Measurements from ENCODE around the gene POU4F1. TPM values are rescaled to one million over a fixed set of nuclear protein-coding genes. Genes with fewer than 3 reads are reported as not detected.

POU4F1 gene
- polyA plus RNA-seq, 1 donor: 0.48 TPM

DNA sequence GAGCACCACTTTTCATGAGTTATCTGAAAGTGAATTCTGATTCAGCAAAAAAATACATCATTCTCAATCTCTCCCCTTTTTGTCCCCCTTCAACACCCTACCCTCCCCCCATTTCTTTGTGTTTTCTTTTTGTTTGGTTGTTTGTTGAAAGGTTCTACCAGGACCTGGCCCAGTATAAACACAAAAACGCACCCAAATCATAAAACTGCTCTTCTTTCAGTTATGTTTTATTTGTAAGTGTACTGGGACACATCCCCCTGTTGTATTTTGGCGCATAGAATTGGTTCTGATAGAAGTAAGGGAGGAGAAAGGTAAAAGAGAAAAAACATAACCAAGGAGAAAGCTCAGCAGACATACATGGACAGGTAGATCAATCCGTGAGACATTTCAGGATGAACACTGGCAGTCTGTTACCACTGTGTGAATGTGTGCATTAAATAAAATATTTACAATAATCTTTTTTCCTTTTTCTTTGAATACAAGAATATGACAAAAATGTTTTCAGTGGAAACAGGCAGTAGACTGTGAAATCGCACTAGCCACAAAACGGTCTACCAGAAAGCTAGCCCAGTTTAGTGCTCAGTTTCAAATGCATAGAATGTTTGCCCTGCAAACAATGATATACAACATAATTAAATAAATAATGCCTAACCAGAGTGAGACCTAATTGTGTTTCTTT, 4.2 kb downstream of the POU4F1 start:
- no peak overlapping the region for H3K4me3 ChIP-seq (ENCODE audit: low read length)
- peaks cover 8% of the 10 kb centered on the region for H3K9me3 ChIP-seq (ENCODE audit: control insufficient read depth, low read depth, low read length)
- peaks cover 23% of the 10 kb centered on the region for H3K4me1 ChIP-seq (ENCODE audit: control insufficient read depth, insufficient read depth, low read length)
- DNase-seq: no peak
- 0% methylated on average over 2 of the region's 5 CpGs for WGBS (ENCODE audit: insufficient coverage, low lambda C conversion rate)
- peaks cover 95% of the 10 kb centered on the region for H3K27me3 ChIP-seq (ENCODE audit: control insufficient read depth, insufficient read depth, low read length)
- no peaks in the 10 kb centered on the region for H3K36me3 ChIP-seq (ENCODE audit: control insufficient read depth, insufficient read depth, low read length)
- no peak overlapping the region for H3K27ac ChIP-seq (ENCODE audit: low read length)

DNA sequence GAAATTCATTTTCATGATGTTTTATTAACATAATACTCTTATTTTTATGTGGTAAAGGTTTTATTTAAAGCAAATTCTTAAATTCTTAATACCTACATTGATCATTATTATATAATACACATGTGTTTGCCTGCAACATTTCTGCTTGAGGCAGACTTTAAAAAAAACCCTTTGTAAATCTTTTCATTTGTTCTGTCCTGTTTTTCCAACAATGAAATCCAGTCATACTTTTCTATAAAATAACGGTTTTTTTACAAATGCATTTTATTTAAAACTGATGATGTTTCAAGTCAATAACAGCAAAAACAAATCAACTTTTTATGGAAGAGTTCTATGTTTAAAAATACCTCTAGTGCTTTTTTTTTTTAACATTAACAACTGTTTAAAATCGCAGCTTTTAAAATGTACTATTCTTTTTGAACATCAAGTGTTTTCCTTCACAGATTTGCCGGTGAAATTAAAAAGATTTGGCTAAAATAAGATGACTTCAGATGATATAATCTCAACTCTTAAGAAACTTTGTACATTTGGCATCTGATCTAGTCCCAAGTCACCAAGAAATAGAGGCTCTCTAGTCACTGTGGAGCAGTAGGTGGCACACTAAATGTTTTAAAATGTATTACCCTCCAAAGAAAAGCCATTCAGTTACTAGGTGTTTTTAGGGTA, 5.1 kb downstream of the POU4F1 start:
- Histone ChIP-seq H3K4me3 (ENCODE audit: low read length) (no peak overlapping the region), H3K27ac (ENCODE audit: low read length) (no peak overlapping the region), H3K4me1 (ENCODE audit: control insufficient read depth, insufficient read depth, low read length) (peaks cover 18% of the 10 kb centered on the region), H3K36me3 (ENCODE audit: control insufficient read depth, insufficient read depth, low read length) (no peaks in the 10 kb centered on the region), H3K9me3 (ENCODE audit: control insufficient read depth, low read depth, low read length) (peaks cover 8% of the 10 kb centered on the region), H3K27me3 (ENCODE audit: control insufficient read depth, insufficient read depth, low read length) (peaks cover 95% of the 10 kb centered on the region)
- WGBS (ENCODE audit: insufficient coverage, low lambda C conversion rate): 7% methylated on average over 2 of the region's 3 CpGs
- no peak for DNase-seq

DNA sequence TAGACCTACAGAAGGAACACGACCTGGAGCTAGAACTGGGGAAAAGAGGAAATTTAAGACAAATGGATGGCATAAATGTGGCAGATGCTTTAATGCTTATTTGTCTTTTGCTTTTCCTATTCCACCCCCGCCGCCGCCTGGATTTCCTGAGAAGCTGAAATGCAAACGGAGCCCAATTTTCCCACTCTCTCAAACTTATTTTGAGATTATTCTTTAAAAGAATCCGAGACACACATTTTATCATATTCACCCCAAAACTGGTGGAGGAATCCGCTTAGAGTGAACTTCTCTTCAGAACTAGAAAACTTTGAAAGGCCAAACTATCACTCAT, 5.8 kb downstream of the POU4F1 start:
- H3K4me3 ChIP-seq (ENCODE audit: low read length): no peak overlapping the region
- H3K27ac ChIP-seq (ENCODE audit: low read length): no peak overlapping the region
- no peak for DNase-seq
- 12% methylated on average over 5 of the region's 7 CpGs for WGBS (ENCODE audit: insufficient coverage, low lambda C conversion rate)
- H3K9me3 ChIP-seq (ENCODE audit: control insufficient read depth, low read depth, low read length): peaks cover 8% of the 10 kb centered on the region
- peaks cover 95% of the 10 kb centered on the region for H3K27me3 ChIP-seq (ENCODE audit: control insufficient read depth, insufficient read depth, low read length)
- H3K4me1 ChIP-seq (ENCODE audit: control insufficient read depth, insufficient read depth, low read length): peaks cover 15% of the 10 kb centered on the region
- no peaks in the 10 kb centered on the region for H3K36me3 ChIP-seq (ENCODE audit: control insufficient read depth, insufficient read depth, low read length)

DNA sequence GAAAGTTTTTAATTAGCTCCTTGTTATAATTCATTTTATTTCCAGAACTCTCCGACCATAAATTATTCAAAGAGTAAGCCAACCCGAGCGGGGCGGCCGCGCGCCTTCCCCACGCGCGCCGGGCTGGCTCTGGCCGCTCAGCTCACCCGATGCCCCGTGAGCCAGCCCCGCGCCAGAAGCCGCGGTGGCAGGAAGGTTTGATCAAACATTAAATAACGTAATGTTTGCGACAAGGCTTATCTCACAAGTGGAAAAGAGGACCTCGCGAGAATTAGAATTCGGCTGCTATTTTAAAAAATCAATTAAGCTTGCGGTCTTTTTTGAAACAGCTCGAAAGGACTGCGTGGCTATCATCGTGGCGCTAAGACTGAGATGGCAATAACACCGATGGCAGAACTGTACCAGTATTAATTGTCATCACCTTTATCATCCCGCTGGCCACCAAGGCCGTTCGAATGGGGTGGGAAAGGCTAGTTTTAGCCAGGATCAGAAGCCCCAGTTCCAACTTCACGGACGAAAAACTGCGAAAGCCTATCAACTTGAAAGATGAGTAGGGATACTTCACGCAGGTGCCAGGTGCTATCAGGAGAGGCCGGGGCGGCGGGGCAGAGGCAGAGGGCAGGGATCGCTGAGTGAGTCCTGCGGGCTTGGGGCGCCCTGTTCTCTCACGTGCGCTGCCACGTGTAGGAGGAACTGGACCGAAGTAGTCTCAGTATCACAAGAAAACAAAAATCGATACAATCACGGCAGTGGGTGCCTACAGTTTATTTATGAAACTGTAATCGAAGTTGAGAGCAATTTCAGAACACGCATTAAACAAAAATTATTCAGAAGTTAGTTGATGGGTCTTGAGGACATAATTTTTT, 6.4 kb downstream of the POU4F1 start:
- peaks cover 96% of the 10 kb centered on the region for H3K27me3 ChIP-seq (ENCODE audit: control insufficient read depth, insufficient read depth, low read length)
- no peaks in the 10 kb centered on the region for H3K36me3 ChIP-seq (ENCODE audit: control insufficient read depth, insufficient read depth, low read length)
- WGBS (ENCODE audit: insufficient coverage, low lambda C conversion rate): no CpG with 5 or more reads among the region's 50 CpGs
- no peak overlapping the region for H3K4me3 ChIP-seq (ENCODE audit: low read length)
- no peak overlapping the region for H3K27ac ChIP-seq (ENCODE audit: low read length)
- DNase-seq: peak in 1 of 2 donors; percentile 40
- peaks cover 14% of the 10 kb centered on the region for H3K4me1 ChIP-seq (ENCODE audit: control insufficient read depth, insufficient read depth, low read length)
- H3K9me3 ChIP-seq (ENCODE audit: control insufficient read depth, low read depth, low read length): peaks cover 8% of the 10 kb centered on the region

DNA sequence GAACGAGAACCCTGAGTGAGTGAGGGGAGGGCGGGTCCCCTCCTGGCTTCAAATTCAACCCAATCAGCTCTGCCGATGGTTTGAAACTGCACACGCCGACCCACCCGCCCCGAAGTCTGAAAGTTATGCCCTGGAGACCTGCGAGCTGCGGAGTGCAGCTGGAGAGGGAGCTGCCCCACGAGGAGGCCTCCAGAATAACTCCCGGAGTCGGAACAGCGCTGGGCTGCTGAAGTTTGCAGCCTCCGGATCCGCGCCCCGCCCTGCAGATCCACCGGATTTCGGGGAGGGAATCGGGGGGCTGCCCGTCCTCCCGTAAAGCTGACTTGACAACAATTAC, 7.0 kb downstream of the POU4F1 start:
- no peak overlapping the region for H3K27ac ChIP-seq (ENCODE audit: low read length)
- H3K4me1 ChIP-seq (ENCODE audit: control insufficient read depth, insufficient read depth, low read length): peaks cover 11% of the 10 kb centered on the region
- peaks cover 94% of the 10 kb centered on the region for H3K27me3 ChIP-seq (ENCODE audit: control insufficient read depth, insufficient read depth, low read length)
- H3K36me3 ChIP-seq (ENCODE audit: control insufficient read depth, insufficient read depth, low read length): no peaks in the 10 kb centered on the region
- no peak overlapping the region for H3K4me3 ChIP-seq (ENCODE audit: low read length)
- WGBS (ENCODE audit: insufficient coverage, low lambda C conversion rate): no CpG with 5 or more reads among the region's 22 CpGs
- DNase-seq: no peak
- peaks cover 4% of the 10 kb centered on the region for H3K9me3 ChIP-seq (ENCODE audit: control insufficient read depth, low read depth, low read length)

DNA sequence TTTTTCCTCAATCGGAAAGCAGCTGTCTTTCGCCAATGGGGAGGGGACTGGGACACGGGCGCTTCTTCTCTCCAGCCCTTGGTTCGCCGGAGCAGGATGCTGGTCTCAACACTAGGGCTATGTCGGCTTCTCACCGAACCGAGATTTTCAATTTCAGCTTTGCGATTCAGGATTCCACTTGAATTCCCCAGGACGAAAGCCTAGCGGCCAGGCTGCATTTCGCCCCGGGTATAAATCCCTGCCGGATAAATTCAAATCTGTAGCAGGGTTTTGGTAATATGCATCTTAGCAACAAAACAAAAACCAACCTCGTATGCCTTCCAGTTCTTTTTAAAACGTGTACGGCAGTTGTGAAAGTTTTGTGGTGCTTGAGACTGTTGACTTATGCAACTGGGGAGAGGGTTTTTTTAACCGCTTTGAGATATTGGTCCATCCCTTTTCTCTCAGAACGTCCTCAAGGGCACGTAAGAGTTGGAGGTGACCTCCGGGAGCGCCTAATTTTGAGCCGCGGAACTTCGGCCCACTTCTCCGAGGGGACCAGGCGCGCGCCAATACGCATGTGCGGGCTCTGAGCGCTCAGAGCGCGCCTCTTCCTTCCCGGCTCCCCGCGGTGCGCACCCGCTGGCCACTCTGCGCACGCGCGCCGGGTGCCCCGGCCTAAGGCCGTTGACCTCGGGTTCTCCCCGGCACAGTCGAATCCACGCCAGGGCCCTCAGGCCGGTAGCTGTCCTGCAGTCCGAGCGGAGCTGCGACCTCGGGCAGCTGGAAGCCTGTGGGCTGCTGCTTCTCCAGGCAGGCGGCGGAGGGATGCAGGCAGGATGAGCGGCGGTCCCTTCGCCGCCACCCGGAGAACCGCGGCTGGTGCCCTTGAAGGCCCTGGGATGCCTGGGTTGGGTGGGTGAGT, 7.6 kb downstream of the POU4F1 start:
- H3K36me3 ChIP-seq (ENCODE audit: control insufficient read depth, insufficient read depth, low read length): no peaks in the 10 kb centered on the region
- peaks cover 3% of the 10 kb centered on the region for H3K9me3 ChIP-seq (ENCODE audit: control insufficient read depth, low read depth, low read length)
- peaks cover 8% of the 10 kb centered on the region for H3K4me1 ChIP-seq (ENCODE audit: control insufficient read depth, insufficient read depth, low read length)
- H3K27me3 ChIP-seq (ENCODE audit: control insufficient read depth, insufficient read depth, low read length): peaks cover 88% of the 10 kb centered on the region
- 0% methylated on average over 1 of the region's 65 CpGs for WGBS (ENCODE audit: insufficient coverage, low lambda C conversion rate)
- H3K27ac ChIP-seq (ENCODE audit: low read length): no peak overlapping the region
- DNase-seq: no peak
- H3K4me3 ChIP-seq (ENCODE audit: low read length): no peak overlapping the region

DNA sequence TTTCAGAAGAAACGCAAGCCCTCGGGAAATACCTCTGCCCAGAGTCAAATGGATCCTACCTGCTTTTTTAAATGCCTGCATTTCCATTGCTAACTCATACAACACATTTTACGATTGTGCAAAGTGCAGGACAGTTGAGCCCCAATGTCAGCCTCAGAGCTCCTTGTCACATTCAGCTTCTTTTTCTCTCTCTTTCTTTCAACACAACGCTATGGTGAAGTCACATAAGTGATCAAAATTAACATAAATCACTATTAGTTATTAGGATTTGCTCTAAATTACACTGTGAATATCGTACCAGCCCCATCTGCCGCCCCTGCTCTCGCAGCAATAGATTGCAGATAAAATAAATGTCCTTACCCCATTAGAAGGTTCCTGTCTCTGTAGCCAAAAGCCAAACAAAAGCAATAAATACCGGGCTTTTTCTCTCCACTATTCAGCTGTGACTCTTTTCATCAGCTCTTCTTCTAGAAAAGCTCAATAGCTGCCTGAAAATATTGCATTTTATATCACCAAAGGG, 8.8 kb downstream of the POU4F1 start:
- DNase-seq: no peak
- WGBS (ENCODE audit: insufficient coverage, low lambda C conversion rate): 0% methylated on average over 2 of the region's 8 CpGs

DNA sequence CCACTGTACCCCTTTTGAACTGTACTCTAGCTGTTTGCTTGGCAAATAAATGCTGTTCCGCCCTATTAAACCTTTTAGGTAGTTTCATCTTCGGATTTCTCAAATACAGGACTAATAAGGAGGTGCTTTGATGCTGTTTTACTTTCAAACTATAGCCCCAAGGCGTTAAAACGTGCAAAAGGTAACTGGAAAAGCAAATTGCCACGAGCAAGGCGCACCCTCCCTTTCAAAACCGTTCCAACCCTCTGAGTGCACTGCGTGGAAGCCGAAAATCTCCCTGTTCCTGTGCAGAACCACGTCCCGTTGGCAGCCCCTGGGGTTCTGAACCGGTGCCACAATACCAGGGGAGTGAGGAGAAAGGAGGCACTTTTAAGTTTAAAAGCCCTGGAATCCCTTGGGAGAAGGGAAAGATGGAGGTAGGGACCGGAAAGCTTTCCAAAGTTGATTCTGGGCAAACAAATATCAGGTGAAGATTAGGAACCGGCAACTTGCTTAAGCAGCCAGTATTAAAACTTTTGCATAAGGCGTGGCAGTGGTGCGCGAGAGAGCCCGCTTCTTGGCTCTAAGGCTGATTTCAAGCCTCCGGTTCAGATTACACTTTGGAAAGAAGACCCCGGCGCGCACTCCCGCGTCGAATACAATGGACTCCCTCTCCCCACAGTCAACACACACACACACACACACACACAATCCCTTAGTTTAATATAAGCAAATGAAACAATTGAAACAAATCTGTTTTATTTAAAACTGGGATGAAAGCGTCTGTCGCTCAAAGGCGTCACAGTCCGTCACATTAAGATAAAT, 9.5 kb downstream of the POU4F1 start:
- peaks cover 8% of the 10 kb centered on the region for H3K4me1 ChIP-seq (ENCODE audit: control insufficient read depth, insufficient read depth, low read length)
- no peaks in the 10 kb centered on the region for H3K36me3 ChIP-seq (ENCODE audit: control insufficient read depth, insufficient read depth, low read length)
- H3K9me3 ChIP-seq (ENCODE audit: control insufficient read depth, low read depth, low read length): peaks cover 3% of the 10 kb centered on the region
- no peak for DNase-seq
- H3K27me3 ChIP-seq (ENCODE audit: control insufficient read depth, insufficient read depth, low read length): peaks cover 85% of the 10 kb centered on the region
- 6% methylated on average over 4 of the region's 29 CpGs for WGBS (ENCODE audit: insufficient coverage, low lambda C conversion rate)
- no peak overlapping the region for H3K4me3 ChIP-seq (ENCODE audit: low read length)
- H3K27ac ChIP-seq (ENCODE audit: low read length): no peak overlapping the region

More for the DNA sequence above, 8.8 kb downstream of the POU4F1 start:
- Histone ChIP-seq H3K27ac (ENCODE audit: low read length) (no peak overlapping the region), H3K4me3 (ENCODE audit: low read length) (no peak overlapping the region), H3K36me3 (ENCODE audit: control insufficient read depth, insufficient read depth, low read length) (no peaks in the 10 kb centered on the region), H3K9me3 (ENCODE audit: control insufficient read depth, low read depth, low read length) (peaks cover 3% of the 10 kb centered on the region), H3K4me1 (ENCODE audit: control insufficient read depth, insufficient read depth, low read length) (peaks cover 8% of the 10 kb centered on the region), H3K27me3 (ENCODE audit: control insufficient read depth, insufficient read depth, low read length) (peaks cover 85% of the 10 kb centered on the region)

DNA sequence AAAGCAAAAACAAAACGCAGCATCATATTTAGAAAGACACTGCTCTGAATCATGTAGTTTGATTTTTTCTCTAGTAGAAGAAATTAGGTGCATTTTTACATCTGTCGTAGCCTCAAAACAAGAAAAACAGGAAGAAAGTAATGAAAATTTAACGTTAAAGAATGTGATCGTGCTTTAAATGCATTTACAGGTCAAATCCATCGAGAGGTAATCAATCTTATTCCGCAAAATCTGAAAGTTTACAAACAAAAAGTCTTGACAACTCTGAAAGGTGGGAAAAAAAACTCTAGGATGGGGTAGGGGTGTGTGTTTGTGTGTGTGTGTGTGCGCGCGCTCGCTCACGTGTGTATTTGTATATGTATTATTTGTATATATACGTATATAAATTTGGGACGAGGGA, 10.2 kb downstream of the POU4F1 start:
- peaks cover 8% of the 10 kb centered on the region for H3K4me1 ChIP-seq (ENCODE audit: control insufficient read depth, insufficient read depth, low read length)
- no peak overlapping the region for H3K4me3 ChIP-seq (ENCODE audit: low read length)
- peaks cover 87% of the 10 kb centered on the region for H3K27me3 ChIP-seq (ENCODE audit: control insufficient read depth, insufficient read depth, low read length)
- WGBS (ENCODE audit: insufficient coverage, low lambda C conversion rate): 8% methylated on average over 3 of the region's 13 CpGs
- H3K36me3 ChIP-seq (ENCODE audit: control insufficient read depth, insufficient read depth, low read length): no peaks in the 10 kb centered on the region
- DNase-seq: no peak
- peaks cover 3% of the 10 kb centered on the region for H3K9me3 ChIP-seq (ENCODE audit: control insufficient read depth, low read depth, low read length)
- no peak overlapping the region for H3K27ac ChIP-seq (ENCODE audit: low read length)
